Cerebellar cortex (tissue), 1 donor: ENCODE measurements around the gene PLEKHA4.
"Not testable (repeated sequence)": the region's sequence is repeated elsewhere in the genome, so short reads cannot be mapped to it uniquely, and the experiment has no call there.

Source experiments
- DNase-seq: peaks from one replicate; pipeline ENCODE4 v3.0.0-alpha.2; 2015; ENCODE audit warnings: low spot score

PLEKHA4 gene

DNA sequence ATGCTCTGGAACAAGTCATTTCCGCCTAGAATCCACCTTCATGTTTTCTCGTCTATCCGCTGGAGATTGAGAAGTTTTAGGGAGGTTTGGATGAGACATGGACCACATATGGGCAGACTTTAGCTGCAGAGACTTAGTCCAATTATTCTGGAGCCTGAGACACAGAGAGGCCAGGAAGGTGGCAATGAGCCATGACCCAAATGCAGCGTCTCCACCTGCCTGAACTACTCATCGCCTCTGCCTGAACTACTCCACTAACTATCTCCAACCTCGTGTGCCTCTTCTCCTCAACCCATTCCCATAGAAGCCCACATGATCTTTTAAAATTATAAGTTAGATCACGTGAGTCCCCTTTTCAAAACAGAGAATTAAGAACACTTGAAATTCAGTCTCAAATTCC is 5.6 kb downstream of the PLEKHA4 start:
- DNase-seq: peak; percentile 70

DNA sequence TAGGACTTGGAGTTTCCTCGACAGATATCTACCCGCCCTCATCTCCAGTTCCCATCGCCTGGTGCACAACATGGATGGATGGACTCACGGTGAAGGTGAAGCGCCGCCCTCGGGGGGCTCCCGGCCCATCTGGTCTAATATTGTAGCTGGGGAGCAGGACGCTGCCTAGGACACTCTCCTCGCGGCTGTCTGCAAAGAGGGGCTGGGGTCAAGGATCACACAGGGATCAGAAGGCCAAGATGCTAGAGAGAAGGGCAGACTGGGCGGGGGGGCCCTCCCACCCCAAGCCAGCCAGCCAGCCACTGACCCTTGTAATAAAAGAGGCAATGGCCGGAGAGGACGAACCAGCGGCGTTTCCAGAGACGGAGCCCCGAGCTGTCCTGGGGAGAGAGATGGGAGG is 7.1 kb downstream of the PLEKHA4 start:
- DNase-seq: no peak

GRCh38 chr19:48859711-48860572 is 8.5 kb downstream of the PLEKHA4 start:
- no peak for DNase-seq

DNA sequence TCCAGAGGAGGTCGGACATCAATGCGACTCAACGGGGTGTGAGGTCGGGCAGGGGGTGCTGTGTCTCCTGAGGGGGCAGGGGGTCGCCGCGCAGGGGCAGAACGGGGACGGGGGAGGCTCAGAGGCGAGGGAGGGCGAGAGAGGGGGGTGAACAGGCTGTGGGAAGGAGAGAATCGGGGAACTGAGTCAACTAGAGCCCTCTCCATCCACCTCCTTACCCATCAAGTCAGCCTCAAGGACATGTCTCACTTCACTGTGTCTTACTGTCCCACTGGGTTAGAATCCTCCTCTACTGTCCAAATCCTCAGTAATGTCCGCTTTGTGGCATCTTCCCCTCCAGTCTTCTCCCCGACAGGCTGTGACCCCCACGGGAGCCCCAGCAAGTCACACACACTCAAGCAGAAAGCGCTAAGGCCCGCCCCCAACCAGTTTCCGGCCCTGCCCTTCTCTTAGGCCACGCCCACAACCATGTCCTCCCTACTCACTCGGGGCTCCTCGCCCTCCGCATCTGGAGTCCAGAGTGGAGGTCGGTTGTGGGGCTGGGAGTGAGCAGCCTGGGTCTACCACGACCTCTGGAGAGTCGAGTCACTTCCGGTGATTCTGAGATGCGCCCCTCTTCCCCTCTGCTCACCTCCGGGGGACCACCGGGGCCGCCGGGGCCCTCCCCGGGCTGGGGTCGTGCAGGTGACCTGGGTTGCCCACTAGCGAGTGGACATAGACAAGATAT is 9.3 kb downstream of the PLEKHA4 start:
- no peak for DNase-seq

DNA sequence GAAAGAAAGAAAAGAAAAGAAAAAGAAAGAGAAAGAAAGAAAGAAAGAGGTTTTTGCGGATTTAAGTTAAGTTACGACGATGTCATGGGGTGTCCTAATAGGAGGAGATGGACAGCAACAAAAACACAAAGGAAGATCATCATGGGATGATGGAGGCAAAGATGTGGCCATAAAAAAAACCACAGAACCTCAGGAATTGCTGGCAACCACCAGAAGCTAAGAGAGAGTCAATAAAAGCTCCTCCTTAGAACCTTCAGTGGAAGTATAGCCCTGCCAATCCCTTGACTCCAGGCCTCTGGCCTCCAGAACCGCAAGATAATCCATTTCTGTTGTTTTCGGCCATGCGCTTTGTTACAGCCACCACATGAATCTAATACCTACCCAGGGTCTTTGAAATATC is 11.5 kb downstream of the PLEKHA4 start:
- DNase-seq: no peak

GRCh38 chr19:48854103-48854502 is 14.3 kb downstream of the PLEKHA4 start:
- DNase-seq: no peak

DNA sequence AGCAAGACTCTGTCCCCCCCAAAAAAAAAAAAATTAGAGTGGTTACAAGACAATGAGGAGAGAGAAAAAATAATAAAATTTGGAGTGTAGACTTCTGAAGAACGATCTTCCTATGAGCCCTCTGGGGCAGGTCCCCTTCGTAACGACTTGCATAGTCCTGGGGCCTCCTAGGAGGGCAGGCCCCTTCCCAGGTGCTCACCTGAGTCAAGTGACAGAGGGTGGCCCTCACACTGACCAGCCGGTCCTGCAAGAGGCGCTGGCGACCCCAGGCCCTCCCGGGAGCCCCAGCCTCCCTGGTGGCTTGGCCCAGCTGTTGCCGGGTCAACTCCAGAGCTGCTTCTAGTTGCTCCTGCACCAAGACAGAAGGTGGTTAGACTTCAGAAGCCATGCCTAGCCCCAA is 14.9 kb downstream of the PLEKHA4 start:
- DNase-seq: no peak

DNA sequence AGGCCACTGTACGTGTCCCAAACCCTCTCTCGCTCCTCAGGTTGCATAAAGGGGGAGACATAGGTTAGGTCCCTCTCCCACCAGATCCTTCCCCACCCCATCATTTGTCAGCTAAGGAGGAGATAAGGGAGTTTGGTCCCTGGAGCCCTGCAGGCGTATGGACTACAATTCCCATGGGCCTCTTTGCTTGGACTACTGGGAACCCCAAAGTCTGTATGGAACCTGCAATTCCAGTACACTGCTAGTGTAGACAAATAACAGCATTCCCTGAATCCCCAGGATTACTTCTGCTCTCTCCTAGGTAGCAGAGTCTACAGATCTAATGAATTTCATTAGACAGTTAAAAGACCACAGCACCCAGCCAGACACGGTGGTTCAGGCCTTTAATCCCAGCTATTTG is 16.1 kb downstream of the PLEKHA4 start:
- DNase-seq: no peak

DNA sequence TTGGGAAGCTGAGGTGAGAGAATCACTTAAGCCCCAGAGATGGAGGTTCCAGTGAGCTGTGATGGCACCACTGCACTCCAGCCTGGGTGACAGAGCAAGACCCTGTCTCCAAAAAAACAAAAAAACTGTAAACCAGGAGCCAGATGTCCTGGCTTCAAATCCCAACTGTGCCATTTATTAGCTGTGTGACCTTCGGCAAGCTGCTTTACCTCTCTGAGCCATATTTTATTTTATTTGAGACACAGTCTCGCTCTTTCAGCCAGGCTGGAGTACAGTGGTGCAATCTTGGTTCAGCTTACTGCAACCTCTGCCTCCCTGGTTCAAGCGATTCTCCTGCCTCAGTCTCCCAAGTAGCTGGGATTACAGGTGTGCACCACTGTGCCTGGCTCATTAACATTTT is 21.8 kb downstream of the PLEKHA4 start:
- not testable (repeated sequence) for DNase-seq

- DNase-seq: no peak
Observed at GRCh38 chr19:48845384-48845783, 23.0 kb downstream of the PLEKHA4 start.

DNA sequence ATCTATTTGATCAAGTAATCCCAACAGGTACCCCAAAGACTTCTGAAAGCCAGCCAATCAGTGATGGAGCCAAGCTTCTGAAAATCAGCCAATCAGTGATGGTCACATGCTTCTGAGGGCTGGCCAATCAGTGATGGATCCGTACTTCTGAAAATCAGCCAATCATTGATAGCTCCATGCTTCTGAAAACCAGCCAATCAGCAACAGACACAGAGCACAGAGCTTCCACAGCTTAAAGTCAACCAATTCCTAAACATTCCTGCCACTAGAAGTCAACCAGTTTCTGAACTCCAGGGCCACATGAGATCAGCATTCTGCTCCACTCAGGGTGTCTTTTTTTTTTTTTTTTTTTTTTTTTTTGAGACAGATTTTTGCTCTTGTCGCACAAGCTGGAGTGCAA is 23.9 kb downstream of the PLEKHA4 start:
- peak; percentile 64 for DNase-seq

GRCh38 chr19:48842789-48843162 is 25.6 kb downstream of the PLEKHA4 start:
- peak; percentile 79 for DNase-seq

DNA sequence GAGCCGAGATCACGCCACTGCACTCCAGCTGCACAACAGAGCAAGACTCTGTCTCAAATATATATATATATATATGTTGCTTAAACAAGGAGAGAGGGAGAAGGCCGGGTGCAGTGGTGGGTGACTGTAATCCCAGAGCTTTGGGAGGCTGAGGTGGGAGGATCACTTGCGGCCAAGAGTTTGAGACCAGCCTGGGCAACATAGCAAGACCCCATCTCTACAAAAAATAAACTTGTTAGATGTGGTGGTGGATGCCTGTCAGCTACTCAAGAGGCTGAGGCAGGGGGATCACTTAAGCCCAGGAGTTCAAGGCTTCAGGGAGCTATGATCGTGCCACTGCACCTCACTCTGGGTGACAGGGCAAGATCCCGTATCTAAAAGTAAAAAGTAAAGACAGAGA is 26.8 kb downstream of the PLEKHA4 start:
- DNase-seq: no peak

- no peak for DNase-seq
Observed at GRCh38 chr19:48841047-48841446, 27.4 kb downstream of the PLEKHA4 start.

GRCh38 chr19:48837687-48838086 is 30.7 kb downstream of the PLEKHA4 start:
- DNase-seq: peak; percentile 33

GRCh38 chr19:48837051-48837524 is 31.3 kb downstream of the PLEKHA4 start:
- peak; percentile 95 for DNase-seq

DNA sequence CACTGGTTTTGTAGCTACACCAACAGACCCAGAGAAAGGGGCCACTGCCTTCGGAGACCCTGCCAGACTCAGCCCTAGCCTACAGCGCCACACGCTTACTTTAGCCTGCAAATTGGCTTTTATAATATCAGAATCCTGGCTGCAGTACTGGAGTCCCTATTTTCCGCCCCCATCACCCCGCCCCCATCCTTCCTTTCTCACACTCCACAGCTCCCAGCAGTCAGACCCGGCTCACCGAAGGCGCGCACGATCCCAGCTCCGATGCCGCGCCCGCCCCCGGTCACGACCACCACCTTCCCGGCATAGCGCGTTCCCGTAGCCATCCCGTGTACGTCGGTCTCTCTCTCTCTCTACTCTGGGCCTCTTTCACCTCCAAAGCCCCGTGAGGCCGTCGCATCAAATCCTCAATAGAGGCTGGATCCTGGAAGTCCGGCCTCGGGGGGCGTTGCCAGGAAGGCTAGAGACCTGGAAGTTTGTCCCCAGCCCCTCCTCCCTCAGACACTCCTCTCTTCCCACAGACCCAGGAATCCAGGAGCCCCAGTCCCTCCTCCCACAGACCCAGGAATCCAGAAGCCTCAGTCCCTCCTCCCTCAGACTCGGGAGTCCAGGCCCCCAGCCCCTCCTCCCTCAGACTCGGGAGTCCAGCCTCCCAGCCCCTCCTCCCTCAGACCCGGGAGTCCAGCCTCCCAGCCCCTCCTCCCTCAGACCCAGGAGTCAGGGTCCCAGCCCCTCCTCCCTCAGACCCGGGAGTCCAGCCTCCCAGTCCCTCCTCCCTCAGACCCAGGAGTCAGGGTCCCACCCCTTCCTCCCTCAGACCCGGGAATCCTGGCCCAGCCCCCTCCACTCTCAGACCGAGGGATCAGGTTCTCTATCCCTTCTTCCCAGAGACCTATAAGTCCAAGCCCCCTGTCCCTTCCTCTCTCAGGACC is 32.1 kb downstream of the PLEKHA4 start, which contains the start of gene HSD17B14:
Gene HSD17B14, minus strand, starts transcription at position 403 of the 929 bp plus-strand sequence. Its CDS starts 80 bp downstream, at position 323.
- peak; percentile 82 for DNase-seq

DNA sequence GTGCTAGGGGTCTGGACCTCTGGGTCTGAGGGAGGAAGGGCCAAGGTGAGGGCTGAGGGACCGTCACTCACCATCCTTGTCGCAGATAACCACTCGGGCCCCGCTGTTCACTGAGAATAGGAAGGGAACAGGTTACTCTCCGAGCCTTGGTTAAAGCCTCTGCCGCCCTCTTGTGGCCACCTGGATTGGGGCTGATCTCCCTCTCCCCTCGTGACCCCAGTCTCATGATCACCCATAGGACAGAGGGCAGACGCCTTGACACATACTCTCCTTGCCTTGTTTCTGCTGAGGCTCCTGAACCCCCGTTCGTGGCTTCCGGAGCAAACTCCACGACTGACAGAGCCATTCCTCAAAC is 32.7 kb downstream of the PLEKHA4 start:
- peak; percentile 98 for DNase-seq

DNA sequence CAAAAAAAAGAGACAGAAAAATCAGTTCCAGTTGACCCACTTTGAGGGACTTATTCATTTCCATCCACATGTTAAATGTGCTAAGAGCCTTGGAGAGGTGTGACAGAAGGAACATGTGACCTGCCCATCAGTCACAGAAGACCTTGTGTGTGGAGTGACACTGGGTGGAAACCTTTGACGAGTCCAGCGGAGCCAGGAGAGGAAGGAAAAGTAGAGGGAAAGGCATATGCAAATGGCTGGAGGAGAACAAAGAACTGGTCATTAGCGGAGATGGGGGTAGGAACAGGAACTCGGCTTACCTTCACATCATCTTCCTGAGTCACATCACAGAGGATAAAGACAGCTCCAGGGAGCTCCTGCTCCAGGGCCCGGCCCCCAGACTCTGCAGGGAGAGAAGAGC is 34.4 kb downstream of the PLEKHA4 start:
- no peak for DNase-seq

DNA sequence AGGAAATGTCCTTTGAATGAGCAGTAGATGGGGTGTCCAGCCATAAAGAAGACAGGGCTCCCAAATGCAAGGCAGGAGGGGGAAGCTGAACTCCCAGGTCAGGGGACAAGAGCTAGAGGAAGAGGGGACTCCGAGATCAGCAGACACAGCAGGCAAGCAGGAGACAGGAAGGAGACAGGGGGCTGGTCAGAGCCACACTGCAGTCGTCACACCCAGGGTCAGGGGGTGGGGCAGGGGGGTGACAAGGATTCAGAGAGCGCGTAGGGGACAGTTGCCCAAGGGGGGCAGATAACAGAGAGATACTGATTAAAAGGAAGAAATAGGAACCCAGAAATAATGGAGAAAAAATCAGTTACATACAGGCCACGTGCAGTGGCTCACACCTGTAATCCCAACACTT is 35.4 kb downstream of the PLEKHA4 start:
- DNase-seq: no peak

- no peak for DNase-seq
Observed at GRCh38 chr19:48830965-48831364, 37.5 kb downstream of the PLEKHA4 start.

- no peak for DNase-seq
Observed at GRCh38 chr19:48830088-48830487, 38.3 kb downstream of the PLEKHA4 start.
